ENCODE measurements around the gene ZNF700.
"Not testable (repeated sequence)": the region's sequence is repeated elsewhere in the genome, so short reads cannot be mapped to it uniquely, and the experiment has no call there.

The ZNF700 gene

DNA sequence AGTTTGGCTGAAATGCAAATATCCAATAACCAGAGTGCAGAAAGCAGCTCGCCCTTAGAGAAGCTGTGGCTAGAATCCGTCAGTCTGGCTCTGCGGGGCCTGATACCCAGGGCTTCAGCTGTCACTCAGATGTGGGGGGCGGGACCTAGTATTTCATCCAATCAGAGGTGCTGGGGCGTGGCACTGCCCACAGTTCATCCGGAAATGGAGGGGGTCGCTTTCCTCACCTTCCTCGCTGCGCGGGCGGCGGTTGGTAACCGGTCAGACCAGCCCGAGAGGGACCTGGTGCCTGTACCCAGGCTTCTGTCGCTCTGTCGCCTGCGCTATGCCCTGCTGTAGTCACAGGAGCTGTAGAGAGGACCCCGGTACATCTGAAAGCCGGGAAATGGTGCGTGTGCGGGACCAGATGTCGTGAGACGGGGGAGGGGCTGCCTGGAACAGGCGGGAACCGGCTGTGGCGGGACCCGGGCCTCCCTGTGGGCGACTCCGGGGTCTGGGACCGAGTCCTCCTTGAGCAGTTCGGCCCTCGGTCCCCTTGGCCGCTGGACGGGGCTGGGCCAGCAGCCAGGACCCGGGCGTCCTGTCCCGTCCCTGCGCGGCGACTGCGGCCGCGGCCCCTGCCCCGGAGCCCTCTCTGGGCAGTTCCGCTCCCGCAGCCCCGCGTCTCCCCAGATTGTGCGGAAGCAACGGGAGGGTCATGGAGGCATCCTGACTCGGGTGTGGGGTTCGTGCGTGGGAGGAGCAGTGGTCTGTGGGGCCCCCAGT is at the start of gene ZNF700:
ZNF700 (plus strand) TSS at position 222 of the 765 bp plus-strand sequence; CDS start at position 326, 104 bp downstream.
- DNase-seq, result peak; percentile 96

DNA sequence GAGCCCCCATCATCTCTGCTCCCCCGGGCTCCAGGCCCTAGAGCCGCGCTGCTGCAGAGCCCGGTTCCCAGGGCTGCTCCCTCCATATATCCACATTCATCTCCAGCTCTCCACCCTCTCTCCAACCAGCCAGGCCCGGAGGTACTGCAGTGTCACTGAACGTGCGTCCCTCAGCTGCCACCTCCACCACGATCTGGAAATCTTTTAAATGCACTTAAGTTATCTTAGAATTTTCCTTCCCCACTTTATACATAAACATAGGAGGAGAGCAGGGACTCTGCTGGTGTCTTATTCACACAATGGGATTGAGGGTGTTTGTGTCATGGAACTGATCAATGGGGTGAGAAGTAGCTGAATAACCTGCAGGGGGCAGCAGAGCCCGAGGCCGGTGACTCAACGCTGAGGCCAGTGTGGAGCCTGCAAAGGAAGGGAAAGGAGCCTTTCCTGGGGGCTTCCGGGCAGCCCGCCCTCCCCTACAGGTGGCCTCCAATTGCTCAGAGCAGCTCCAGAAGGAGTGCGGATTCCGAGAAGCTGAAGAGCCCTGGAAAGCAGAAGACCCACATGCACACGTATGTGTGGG is 45.1 kb upstream of the ZNF700 start:
- DNase-seq, result peak; percentile 31

DNA sequence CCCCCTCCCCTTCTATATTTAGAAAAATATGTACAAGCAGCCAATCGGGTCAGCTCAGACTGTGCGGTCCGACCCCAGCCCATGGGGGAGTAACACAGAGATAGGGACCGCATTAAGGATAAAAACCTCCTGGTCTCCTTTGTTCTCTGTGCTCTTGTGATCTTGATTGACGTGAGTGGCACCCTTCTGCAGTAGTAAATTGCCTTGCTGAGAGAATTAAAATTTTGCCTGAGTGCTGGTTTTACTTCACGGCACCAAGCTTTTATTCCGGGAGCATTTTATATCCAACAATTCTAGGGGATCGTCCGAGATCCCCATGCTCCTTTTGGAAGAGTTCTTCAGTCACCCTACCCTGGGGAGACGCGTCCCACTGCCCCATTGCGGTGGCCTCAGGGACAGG is 44.3 kb upstream of the ZNF700 start:
- no peak for DNase-seq

DNA sequence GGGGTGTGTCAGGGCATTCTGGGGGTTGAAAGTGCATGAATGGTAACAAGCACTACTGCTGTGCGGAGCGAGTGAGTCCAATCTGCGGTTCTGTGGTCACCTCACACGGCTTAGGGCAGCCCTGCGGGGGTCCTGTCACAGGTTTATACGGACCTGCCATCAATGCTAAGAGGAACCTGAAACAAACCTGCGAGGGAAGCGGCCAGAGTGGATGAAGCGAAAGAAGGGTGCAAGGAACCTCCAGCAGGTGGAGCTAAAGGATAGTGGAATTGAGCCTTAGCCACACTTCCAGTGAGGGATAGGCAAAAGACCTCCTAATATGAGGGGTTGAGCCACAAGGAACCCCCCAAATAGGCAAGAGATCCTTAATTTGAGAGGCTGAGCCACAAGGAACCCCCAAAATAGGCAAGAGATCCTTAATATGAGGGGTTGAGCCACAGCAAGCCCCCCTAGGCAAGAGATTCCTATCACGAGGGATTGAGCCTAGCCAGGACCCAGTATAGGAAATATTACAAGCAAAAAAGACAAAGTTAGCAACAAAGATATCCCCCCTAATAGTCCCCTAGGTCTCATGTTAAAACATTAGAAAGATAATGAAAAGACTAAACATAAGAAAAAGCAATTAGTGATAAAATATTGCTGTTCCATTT is 43.6 kb upstream of the ZNF700 start:
- peak; percentile 55 for DNase-seq

DNA sequence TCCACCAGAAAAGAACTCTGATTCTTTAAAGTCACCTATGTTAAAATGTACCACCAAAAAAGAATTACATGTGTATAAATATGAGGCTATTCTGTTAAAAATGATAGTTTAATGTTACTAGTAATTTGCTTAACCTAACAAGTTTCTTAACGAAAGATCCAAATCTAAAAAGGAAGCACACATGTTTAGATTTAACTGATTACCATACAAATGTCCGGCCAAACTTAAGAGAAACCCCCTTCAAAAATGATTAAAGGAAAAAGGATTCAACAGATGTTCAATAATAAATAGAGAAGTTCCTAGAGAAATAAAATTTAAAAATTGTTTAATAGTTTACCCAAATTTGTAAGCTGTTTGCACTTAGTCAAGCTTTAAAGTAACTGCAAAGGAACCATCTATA is 42.3 kb upstream of the ZNF700 start:
- DNase-seq, result no peak

DNA sequence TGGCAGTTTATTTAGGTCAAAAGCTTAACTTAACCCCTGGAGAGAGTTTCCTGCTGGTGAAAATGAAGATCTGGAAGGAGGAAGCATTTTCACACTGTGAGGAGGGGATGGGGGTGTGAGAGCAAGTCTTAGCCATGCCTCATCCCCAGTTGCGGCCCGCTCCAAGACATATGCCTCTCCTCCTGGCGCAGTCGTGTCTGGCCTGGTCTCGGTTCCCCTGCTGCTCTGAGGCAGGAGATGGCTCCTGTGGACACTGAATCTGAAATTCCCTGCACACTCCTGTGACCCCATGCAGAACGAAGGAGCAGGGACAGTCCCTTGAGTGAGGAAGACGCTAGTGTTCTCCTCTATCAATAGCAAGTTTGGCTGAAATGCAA is 37.7 kb upstream of the ZNF700 start:
- DNase-seq, result no peak

DNA sequence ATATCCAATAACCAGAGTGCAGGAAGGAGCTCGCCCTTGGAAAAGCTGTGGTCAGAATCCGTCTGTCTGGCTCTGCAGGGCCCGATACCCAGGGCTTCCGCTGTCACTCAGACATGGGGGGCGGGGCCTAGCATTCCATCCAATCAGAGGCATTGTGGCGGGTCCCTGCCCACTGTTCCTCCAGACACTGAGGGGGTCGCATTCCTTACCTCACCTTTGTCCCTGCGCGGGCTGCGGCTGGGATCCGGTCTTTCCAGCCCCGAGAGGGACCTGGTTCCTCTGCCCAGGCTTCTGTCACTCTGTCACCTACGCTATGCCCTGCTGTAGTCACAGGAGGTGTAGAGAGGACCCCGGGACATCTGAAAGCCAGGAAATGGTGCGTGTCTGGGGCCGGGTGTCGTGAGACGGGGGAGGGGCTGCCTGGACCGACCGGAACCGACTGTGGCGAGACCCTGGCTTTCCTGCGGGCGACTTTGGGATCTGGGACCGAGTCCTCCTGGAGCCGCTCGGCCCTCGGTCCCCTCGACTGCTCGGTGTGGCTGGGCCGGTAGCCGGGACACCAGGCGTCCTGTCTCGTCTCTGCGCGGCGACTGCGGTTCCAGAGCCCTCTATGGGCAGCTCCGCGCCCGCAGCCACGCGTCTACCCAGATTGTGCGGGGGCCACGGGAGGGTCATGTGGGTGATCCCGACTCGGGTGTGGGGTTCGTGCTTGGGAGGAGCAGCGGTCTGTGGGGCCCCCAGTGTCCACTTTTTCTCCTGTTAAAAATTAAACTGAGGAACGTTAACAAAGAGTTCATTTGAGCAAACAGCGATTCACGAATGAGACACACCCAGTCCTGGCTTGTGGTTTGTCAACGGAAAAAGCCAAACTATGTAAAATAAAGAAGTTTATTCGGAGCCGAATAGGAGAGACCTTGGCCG is 37.0 kb upstream of the ZNF700 start, which contains the start of gene ZNF69:
ZNF69 (plus strand) TSS at position 172 of the 921 bp plus-strand sequence; CDS start at position 314, 142 bp downstream.
- DNase-seq, result peak; percentile 13

DNA sequence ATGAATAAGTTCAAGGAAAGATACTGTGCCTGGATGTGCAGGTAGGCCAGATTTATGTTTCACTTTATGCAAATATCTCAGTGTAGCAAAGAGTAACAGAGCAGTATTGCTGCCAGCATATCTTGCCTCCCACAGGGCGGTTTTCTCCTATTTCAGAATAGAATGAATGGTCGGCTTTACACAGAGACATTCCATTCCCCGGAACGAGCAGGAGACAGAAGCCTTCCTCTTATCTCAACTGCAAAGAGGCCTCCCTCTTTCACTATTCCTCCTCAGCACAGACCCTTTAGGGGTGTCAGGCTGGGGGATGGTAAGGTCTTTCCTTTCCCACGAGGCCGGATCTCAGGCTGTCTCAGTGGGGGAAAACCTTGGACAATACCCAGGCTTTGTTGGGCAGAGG is 35.0 kb upstream of the ZNF700 start:
- not testable (repeated sequence) for DNase-seq

DNA sequence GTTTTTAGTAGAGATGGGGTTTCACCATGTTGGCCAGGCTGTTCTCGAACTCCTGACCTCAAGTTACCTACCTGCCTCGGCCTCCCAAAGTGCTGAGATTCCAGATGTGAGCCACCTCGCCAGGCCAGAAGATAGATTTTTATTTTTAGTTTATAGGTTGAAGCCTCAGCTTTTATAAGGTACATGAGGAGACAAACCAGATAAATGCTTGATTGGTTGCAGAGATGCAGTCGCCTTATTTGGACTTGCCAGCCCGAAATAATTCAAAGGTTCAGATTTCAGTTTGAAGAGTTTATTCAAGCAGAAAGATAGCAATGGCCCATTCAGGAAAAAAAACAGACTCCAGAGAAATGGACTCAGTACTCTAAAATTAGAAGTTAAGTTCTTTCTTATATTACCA is 34.3 kb upstream of the ZNF700 start:
- no peak for DNase-seq

DNA sequence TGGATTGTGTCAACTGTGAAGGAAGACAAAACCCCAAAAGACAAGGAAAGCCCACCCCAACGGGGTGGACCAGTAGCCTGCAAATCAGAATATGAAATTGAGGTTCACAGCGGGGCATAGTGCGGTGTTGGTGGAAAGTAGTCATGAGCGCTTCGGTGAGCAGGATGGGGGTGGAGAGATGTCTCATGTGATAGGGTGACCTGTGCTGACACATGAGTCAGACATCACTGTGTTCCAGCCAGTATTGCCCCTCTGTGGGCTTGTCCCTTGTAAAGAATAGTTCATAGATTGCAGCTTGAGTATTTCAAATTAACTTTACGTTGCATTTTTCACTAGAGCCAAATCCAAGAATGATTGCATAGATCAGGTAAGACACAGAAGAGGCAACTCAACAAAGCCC is 30.1 kb upstream of the ZNF700 start:
- DNase-seq, result no peak

DNA sequence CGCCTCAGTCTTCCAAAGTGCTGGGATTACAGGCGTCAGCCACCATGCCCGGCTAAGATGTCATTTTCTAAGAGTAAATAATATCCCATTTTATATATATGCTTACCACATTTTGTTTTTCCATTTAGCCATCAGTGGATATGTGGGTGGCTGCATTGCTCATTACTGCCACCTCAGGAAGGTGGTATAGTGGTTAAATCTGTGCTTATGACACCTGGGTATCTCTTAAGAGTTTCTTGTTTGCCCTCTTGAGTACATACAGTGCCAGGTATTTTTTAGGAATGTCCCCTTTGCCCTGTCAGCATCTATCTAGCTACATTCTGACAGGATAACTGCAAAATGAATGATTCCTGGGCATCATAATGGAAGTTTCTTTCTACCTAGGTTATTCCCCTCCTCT is 22.7 kb upstream of the ZNF700 start:
- DNase-seq, result no peak

DNA sequence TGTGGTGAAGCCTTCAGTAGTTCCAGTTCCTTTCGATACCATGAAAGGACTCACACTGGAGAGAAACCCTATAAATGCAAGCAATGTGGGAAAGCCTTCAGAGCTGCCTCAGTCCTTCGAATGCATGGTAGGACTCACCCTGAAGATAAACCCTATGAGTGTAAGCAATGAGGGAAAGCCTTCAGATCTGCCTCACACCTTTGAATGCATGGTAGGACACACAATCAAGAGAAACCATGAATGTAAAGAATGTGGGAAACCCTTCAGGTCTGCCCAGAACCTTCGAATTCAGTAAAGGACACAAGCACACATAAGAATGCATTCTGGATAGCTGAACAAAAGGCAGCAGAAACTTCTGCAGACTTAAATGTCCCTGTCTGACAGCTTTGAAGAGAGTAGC is 19.0 kb upstream of the ZNF700 start:
- DNase-seq, result no peak

DNA sequence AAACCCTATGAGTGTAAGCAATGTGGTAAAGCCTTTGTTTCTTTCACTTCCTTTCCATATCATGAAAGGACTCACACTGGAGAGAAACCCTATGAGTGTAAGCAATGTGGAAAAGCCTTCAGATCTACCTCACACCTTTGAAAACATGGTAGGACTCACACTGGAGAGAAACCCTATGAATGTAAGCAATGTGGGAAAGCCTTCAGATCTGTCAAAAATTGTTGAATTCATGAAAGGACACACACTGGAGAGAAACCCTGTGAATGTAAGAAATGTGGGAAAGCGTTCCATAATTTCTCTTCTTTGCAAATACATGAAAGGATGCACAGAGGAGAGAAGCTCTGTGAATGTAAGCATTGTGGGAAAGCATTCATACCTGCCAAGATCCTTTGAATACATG is 13.0 kb upstream of the ZNF700 start:
- DNase-seq, result not testable (repeated sequence)

DNA sequence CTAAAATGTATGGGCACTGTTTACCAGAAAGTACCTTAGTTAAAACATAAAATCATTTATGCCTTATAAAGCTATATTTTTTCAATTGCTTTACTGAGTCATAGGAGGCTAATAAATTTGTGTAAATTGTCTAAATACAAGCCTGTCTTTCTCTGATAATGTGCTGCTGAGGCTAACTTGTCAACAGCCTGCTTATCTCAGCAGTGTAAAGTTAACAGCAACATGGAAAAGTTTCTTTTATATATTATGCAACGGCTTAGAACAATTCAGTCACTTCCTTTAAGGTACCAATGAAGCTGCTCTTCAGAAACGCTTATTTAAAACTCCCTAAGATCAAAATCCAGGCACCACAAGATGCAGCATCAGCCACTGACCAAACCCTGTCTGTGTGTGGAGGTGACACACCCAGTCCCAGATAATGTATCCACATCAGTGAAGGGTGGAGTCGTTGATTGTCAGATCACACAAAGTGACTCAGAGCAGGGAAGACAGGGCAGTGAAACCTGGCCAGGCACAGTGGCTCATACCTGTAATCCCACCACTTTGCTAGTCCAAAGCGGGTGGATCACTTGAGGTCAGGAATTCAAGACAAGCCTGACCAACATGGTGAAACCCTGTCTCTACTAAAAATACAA is 10.4 kb upstream of the ZNF700 start:
- not testable (repeated sequence) for DNase-seq

DNA sequence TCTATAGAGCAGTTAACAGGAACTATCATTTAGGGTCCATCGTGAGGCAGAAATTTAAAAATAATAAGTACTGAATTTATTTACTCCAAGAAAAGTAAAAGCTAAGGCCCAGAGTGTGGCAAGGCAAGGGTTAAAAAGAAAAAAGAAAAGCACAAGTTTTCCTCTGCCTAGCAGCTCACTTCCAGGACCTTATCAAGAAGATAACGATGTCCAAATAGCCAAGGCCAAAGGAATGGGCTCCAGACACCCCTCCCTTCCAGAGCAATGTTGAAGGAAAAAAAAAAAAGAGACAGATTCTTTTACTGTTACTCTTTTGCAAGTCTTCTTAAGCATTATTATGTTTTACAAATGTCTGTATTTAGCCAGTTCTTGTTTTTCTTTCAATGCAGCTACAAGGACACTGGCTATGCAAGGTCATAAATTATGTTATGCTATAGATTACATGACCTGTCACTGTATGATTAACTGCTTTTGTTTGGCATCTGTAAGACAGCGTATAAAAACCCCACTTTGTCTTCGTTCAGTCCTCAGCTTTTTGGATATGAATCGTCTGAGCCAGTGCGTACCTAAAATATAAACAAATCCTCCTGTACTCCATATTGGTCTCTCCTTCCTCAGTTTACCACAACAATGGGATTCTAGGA is 2.9 kb upstream of the ZNF700 start:
- no peak for DNase-seq

DNA sequence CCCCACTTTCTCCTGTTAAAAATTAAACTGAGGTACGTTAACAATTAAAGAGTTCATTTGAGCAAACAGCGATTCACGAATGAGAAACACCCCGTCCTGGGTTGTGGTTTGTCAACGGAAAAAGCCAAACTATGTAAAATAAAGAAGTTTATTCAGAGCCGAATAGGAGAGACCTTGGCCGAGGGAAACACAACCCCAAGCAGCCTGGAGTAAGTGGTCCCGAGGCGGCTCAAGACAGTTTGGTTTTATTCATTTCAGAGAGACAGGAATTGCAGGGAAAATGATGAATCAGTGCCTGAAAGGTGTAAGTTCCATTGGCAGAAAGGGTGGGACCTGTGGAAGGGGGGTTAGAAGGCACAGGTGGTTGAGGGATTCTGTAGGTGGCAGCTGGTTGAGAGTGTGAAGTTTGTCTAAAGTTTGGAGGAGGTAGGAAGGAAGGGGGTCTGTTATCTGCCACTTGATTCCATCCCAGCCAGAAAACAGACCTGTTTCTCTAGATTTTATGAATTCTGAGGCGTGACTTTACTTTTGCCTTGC is 812 bp downstream of the ZNF700 start:
- not testable (repeated sequence) for DNase-seq

DNA sequence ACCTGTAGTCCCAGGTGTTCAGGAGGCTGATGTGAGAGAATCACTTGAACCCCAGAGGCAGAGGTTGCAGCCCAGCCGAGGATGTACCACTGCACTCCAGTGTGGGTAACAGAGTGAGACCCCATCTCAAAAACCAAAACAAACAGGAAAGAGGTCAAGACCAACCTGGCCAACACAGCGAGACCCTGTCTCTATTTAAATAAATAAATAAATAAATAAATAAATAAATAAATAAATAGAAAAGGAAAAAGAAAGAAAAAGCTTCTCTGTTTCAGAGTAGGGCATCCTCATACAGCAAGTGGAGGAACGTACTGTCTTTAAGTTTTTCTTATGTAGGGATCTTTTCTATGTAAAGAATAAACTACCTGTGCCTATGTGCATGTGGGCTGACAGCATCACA is 2.3 kb downstream of the ZNF700 start:
- no peak for DNase-seq

DNA sequence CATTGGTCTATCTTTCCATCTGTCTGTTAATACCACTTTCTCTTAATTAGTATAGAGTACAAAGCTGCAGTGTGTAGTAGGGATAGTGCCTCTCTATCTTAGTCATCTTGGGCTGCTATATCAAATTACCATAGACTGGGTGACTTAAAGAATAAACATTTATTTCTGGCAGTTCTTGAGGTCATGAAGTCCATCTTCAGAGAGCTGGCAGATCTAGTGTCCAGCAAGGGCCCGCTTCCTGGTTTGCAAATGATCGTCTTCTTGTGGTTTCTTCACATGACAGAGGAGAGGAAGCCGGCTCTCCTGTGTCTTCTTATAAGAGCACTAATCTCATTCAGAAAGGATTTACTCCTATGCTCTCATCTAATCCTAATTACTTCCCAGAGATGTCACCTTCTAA is 6.1 kb downstream of the ZNF700 start:
- DNase-seq, result no peak

DNA sequence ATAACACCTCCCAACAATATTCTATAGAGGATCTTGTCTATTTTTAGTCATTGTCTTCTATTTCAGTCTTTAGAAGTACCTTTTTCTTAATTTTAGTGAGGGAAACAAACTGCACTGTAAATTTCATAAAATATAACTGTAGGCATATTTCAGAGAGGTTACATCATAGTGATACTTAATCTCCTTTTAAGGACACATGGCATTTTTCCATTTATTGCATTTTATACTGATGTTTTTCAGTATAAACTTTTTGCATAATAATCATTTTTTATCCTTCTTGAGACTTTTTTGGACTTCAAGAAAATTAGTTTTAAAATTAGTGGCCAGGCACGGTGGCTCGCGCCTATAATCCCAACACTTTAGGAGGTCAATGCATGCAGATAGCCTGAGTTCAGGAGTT is 6.6 kb downstream of the ZNF700 start:
- no peak for DNase-seq

DNA sequence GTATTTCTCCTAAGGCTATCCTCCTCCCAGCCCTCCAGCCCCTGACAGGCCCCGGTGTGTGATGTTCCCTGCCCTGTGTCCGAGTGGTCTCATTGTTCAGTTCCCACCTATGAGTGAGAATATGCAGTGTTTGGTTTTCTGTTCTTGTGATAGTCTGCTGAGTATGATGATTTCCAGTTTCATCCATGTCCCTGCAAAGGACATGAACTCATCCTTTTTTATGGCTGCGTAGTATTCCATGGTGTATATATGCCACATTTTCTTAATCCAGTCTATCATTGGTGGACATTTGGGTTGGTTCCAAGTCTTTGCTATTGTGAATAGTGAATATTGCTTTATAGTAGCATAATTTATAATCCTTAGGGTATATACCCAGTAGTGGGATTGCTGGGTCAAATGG is 10.9 kb downstream of the ZNF700 start:
- not testable (repeated sequence) for DNase-seq

DNA sequence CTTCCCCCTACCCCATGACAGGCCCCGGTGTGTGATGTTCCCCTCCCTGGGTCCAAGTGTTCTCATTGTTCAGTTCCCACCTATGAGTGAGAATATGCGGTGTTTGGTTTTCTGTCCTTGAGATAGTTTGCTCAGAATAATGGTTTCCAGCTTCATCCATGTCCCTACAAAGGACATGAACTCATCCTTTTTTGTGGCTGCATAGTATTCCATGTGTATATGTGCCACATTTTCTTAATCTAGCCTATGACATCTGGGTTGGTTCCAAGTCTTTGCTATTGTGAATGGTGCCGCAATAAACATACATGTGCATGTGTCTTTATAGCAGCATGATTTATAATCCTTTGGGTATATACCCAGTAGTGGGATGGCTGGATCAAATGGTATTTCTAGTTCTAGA is 13.5 kb downstream of the ZNF700 start:
- DNase-seq, result not testable (repeated sequence)

Measured in activated CD4-positive, alpha-beta T cell treated with anti-CD3 and anti-CD28 coated beads, Interleukin-2, Interleukin-6, amounts not matched to agents 100 ng/mL and 50 ng/mL, durations not matched to agents 16 hours and 8 hours (primary cell).